ENCODE results near the gene ZNF808.
"Not testable (repeated sequence)": the region's sequence is repeated elsewhere in the genome, so short reads cannot be mapped to it uniquely, and the experiment has no call there.

The ZNF808 gene

GRCh38 chr19:52527134-52527955 is at the start of gene ZNF808:
Gene ZNF808, plus strand, starts transcription at chr19:52527668. Its CDS starts 15,617 bp downstream, at chr19:52543285.
- peak; percentile 38 for DNase-seq

GRCh38 chr19:52484111-52484743 is 43.2 kb upstream of the ZNF808 start:
- not testable (repeated sequence) for DNase-seq

GRCh38 chr19:52485064-52485463 is 42.4 kb upstream of the ZNF808 start:
- not testable (repeated sequence) for DNase-seq

- DNase-seq, result not testable (repeated sequence)
These were observed 41.8 kb upstream of the ZNF808 start for GRCh38 chr19:52485561-52486240.

- no peak for DNase-seq
These were observed 35.1 kb upstream of the ZNF808 start for GRCh38 chr19:52492201-52492993.

- DNase-seq, result no peak
These were observed 34.4 kb upstream of the ZNF808 start for GRCh38 chr19:52492994-52493470.

GRCh38 chr19:52494518-52494917 is 33.0 kb upstream of the ZNF808 start:
- no peak for DNase-seq

GRCh38 chr19:52498571-52498970 is 28.9 kb upstream of the ZNF808 start:
- DNase-seq, result no peak

GRCh38 chr19:52500474-52500873 is 27.0 kb upstream of the ZNF808 start:
- not testable (repeated sequence) for DNase-seq

- not testable (repeated sequence) for DNase-seq
These were observed 26.5 kb upstream of the ZNF808 start for GRCh38 chr19:52500991-52501390.

- DNase-seq, result no peak
These were observed 20.2 kb upstream of the ZNF808 start for GRCh38 chr19:52507266-52507665.

GRCh38 chr19:52516191-52516590 is 11.3 kb upstream of the ZNF808 start:
- DNase-seq, result no peak

- no peak for DNase-seq
These were observed 8.8 kb upstream of the ZNF808 start for GRCh38 chr19:52518646-52519045.

- not testable (repeated sequence) for DNase-seq
These were observed 8.3 kb upstream of the ZNF808 start for GRCh38 chr19:52519175-52519574.

- DNase-seq, result no peak
These were observed 7.5 kb upstream of the ZNF808 start for GRCh38 chr19:52520013-52520412.

GRCh38 chr19:52522551-52522950 is 4.9 kb upstream of the ZNF808 start:
- DNase-seq, result no peak

- no peak for DNase-seq
These were observed 3.4 kb upstream of the ZNF808 start for GRCh38 chr19:52524086-52524485.

GRCh38 chr19:52527956-52528351 is 486 bp downstream of the ZNF808 start:
- DNase-seq, result no peak

GRCh38 chr19:52532480-52532879 is 5.0 kb downstream of the ZNF808 start:
- DNase-seq, result no peak

- DNase-seq, result no peak
These were observed 6.4 kb downstream of the ZNF808 start for GRCh38 chr19:52533901-52534300.

GRCh38 chr19:52535385-52535770 is 7.9 kb downstream of the ZNF808 start:
- not testable (repeated sequence) for DNase-seq

GRCh38 chr19:52535771-52536447 is 8.4 kb downstream of the ZNF808 start:
- DNase-seq, result no peak

Measured in NCI-H2081 treated with DMSO at 0.1 percent for 48 hours (cell line).